OCI-LY3 (cell line): ENCODE measurements around the gene SCN9A.

Source experiments
- EZH2phosphoT487 ChIP-seq: fragments of 200-600 bp; shearing (Covaris generic); IDR thresholded peaks from 2 replicates; pipeline ENCODE4 v1.6.1; 2018; ENCODE audit warnings: antibody characterized with exemption, mixed run types, low read depth
- TF ChIP-seq, protein P1 (sequence below): fragments of 200-600, 300-600 bp; sonication (generic); IDR thresholded peaks from 2 replicates; pipeline ENCODE4 v1.5.1; 2014; ENCODE audit warnings: antibody characterized with exemption, low read length, low read depth

DNA sequence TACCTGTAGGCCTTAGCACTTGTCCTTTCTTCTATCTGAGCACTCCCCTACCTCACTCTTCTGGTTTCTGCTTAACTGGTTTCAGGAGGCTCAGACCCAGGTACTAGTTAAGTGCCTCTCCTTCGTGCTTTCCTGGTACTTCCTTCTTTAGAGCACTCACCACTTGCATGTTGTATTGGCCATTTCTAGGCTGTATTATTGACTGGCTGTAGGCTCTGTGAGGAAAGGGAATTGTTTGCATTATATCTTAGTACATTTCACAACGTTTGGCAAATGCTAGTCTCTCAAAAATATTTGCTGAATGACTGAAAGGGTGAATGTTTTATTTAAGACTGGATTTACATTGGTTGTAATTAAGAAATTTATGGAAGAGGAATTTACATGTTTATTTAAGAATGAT lies 212.0 kb downstream of the SCN9A start:
- TF ChIP-seq, protein P1, sequence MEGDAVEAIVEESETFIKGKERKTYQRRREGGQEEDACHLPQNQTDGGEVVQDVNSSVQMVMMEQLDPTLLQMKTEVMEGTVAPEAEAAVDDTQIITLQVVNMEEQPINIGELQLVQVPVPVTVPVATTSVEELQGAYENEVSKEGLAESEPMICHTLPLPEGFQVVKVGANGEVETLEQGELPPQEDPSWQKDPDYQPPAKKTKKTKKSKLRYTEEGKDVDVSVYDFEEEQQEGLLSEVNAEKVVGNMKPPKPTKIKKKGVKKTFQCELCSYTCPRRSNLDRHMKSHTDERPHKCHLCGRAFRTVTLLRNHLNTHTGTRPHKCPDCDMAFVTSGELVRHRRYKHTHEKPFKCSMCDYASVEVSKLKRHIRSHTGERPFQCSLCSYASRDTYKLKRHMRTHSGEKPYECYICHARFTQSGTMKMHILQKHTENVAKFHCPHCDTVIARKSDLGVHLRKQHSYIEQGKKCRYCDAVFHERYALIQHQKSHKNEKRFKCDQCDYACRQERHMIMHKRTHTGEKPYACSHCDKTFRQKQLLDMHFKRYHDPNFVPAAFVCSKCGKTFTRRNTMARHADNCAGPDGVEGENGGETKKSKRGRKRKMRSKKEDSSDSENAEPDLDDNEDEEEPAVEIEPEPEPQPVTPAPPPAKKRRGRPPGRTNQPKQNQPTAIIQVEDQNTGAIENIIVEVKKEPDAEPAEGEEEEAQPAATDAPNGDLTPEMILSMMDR = no peak
- no peak for TF ChIP-seq EZH2phosphoT487
